ENCODE results near the gene CLPTM1L.
"Not testable (repeated sequence)": the region's sequence is repeated elsewhere in the genome, so short reads cannot be mapped to it uniquely, and the experiment has no call there.

The CLPTM1L gene

GRCh38 chr5:1362242-1363015 lies 17.5 kb upstream of the CLPTM1L start:
- DNase-seq (ENCODE audit: low read depth, low spot score): no peak

DNA sequence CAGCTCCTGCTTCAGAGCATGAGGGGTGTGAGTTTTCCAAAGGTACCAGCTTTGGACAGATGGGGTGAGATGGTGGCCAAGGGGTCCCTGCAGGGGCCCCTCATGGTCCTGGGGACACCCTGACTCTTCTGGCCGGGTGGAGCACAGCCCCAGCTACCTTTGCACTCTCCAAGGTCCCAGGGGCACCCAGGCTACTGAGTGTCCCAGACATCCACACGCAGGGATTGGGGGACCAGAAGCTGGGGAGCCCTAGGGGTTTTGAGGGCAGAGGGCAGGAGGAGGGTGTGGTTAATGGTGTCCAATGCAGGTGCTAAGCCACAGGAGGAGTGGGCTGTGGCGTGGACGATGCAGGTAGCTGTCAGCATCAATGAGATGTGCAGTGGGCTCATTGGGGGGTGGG lies 16.0 kb upstream of the CLPTM1L start:
- DNase-seq (ENCODE audit: low read depth, low spot score): no peak

- not testable (repeated sequence) for DNase-seq (ENCODE audit: low read depth, low spot score)
These were observed 15.5 kb upstream of the CLPTM1L start for GRCh38 chr5:1360367-1360766.

DNA sequence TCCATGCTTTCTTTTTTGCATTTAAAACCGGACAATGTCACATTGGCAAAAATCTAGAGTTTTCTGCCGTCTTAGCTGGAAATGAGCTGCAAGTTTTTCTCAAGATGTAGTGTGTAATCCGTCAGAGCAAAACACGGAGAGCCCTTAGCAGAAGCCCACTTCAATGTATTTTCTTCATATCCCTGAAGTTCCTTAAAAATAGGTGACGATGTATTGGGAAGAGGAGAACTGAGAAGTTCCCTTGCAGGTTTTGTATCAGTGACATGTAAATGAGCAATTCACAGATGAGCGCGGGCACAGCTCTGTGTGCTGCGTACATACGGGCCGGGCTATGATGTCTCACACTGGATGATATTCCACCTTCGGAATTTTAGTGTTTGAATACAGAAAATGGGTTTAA lies 14.8 kb upstream of the CLPTM1L start:
- DNase-seq (ENCODE audit: low read depth, low spot score): no peak

DNA sequence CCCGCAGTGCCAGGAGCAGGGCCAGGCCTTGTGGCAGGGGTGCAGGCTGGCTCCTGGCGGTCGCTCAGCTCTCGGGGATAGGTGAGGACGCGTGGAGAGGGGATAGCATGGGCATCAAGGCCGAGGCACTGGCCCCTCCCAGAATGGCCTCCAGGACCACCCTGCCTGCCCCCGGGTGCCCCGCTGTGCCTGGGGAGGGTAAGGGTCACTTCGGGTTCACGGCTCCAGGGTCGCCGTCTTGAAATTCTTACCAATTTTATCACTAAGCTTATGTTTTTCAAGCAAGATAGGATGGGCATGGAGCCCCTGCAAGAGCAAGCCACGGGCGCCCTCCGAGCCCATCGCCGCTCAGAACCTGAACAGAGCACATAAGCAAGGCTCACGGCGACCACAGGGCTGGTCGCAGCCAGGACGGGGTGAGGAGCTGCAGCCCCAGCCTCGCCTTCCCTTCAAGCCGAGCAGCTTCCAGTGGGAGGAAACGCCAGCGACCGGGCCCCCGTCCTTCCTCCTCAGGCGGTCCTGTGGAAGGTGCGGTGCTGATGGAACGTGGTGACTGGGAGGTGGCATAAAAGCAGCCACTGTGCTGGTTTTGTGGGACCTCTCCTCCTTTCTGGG lies 14.2 kb upstream of the CLPTM1L start:
- no peak for DNase-seq (ENCODE audit: low read depth, low spot score)

DNA sequence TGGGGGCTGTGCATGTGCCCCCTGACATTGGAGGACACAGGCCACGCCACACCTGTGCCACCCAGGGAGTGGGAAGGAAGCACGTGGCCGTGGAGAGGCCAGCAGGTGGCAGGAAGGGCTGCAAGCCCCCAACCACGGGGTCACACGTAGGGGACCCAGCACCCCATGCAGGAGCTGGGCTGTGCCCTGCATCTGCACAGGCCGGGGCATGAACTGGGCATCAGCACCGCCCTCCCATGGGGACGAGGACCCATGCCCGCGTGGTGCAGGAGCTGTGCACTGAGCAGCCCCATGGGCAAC lies 13.8 kb upstream of the CLPTM1L start:
- no peak for DNase-seq (ENCODE audit: low read depth, low spot score)

GRCh38 chr5:1357946-1358725 lies 13.2 kb upstream of the CLPTM1L start:
- no peak for DNase-seq (ENCODE audit: low read depth, low spot score)

- DNase-seq (ENCODE audit: low read depth, low spot score): no peak
These were observed 12.2 kb upstream of the CLPTM1L start for GRCh38 chr5:1356873-1357787.

DNA sequence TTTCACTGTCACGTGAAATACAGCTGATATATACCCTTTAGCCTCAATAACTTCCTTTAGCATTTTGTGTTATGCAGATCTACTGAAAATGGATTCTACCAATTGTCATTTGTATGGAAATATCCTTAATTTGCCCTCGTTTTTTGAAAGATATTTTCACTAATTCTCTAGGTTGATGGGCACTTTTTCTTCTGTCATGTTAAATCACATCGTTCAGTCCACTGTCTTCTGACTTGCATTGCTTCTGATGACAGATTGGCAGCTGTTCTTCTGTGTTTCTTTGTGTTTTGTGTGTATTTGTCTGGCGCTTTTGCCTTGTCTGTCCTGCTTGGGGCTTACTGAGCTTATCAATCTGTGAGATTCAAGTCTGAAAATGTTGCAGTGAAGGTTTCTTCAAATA lies 9.7 kb upstream of the CLPTM1L start:
- no peak for DNase-seq (ENCODE audit: low read depth, low spot score)

DNA sequence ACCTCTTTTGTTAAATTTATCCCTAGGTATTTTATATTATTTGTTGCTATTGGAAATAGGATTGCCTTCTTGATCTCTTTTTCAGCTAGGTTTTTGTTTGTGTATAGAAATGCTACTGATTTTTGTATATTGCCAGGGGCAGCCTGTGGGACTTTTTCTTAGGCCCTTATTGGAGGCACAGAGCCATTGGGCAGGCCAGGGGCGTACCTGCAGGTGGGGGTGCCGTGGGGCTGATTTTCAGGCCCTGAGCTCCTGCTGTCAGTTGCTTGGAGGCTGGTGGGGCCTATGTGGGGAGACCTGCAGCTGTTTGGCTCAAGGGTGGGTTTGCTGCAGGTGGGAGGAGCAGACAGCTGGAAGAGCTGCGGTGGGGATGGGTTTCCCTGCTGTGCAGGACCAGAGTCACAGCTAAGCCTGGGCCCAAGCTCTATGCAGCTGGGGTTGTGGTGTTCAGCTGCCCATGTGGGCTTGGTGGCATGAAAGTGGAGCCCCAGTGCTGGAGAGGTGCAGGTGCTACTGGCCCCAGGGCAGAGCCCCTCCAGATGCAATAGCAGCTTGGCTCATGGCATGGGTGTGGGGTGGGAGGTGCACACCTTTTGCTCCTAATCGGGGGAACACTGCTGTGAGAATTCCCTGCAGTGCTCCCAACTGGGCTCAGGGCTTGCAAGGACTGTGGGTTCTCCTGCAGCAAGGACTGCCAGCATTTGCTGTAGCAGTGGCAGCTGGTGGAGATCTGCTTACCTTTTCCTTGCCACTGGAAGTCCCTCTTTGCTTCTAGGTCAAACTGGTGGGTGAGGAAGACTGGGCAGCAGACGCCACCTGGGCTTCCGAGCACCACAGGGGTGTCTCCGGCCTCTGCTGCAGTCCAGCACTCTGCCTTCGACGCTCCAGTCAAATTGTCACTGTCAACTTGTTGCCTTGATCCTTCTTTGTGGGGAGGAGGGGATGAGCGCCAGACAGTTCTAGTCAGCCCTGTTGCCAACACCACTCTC lies 7.6 kb upstream of the CLPTM1L start:
- no peak for DNase-seq (ENCODE audit: low read depth, low spot score)

GRCh38 chr5:1351156-1351555 lies 6.3 kb upstream of the CLPTM1L start:
- no peak for DNase-seq (ENCODE audit: low read depth, low spot score)

- no peak for DNase-seq (ENCODE audit: low read depth, low spot score)
These were observed 4.3 kb upstream of the CLPTM1L start for GRCh38 chr5:1349246-1349645.

GRCh38 chr5:1348986-1349245 lies 4.0 kb upstream of the CLPTM1L start:
- no peak for DNase-seq (ENCODE audit: low read depth, low spot score)

- no peak for DNase-seq (ENCODE audit: low read depth, low spot score)
These were observed 2.7 kb upstream of the CLPTM1L start for GRCh38 chr5:1347571-1347970.

DNA sequence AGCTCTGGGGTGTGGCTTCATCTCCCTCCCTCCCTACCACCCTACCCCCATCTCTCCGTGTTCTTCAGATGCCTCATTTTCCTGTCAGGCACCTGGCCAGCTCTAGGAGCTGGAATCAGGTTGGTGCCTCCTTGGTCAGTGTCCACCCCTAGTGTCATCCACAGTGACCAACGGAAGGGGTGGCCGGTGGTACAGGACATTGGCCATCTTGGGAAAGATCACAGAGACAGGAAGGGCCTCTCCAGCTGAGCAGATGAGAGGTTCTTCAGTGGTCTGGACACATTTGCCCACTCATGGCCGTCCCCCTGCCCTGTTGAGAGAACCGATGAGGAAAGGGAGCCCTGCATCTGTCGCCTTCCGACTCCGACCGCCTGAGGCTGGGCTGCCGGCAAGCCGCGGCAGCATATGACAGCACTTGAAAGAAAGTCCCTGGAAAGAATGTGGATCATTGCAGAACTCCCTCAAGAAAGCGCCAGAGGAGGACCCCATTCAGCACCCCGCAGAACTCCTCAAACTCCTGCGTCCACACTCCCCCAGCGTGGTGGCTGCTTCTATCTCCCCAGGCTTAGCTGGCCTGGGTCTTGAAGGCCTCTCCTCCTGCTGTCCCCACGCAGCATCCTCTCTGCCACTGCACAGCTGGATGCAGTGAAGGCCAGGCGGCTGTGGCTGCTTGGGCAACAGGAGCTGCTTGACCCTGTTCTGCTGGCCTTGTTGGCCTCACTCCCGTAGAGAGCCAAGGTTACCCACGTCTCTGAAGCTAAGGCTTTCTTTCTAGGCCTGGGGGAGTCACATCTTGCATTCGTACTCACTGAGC lies 1.9 kb upstream of the CLPTM1L start:
- no peak for DNase-seq (ENCODE audit: low read depth, low spot score)

DNA sequence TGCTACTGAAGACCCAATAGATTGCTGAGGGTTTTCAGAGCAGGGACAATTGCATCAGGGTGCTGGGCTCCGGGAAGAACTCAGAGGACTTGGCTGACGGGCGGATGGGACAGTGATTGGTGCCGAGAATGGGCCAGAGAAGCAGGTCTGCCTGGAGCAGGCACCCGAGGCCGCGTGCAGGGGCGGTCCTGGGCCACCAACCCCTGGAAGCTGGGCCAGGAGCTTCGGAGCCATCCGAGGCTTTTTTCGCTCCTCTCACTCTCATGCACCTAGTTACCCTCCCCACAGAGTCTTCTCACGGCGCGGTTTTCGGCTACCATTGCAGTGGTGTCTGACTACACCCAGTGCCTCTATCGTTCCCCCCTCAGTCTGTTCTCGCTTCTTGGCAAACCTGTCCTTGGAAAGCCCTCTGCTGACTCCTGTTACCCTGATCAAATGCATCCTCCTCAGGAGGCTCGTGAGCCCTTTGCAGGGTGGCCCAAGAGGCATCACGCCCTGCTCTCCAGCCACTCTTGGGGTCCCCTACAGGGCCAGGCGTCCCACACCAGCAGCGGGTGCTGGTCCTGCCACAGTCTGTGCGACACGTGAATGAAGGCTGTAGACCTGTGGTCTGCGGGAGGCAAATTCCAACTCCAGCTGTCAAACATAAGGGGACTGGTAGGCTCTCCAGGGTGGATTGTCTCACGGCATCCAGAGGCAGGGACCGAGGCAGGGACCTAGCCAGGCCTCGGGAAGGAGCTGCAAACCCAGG lies 1.2 kb upstream of the CLPTM1L start:
- no peak for DNase-seq (ENCODE audit: low read depth, low spot score)

DNA sequence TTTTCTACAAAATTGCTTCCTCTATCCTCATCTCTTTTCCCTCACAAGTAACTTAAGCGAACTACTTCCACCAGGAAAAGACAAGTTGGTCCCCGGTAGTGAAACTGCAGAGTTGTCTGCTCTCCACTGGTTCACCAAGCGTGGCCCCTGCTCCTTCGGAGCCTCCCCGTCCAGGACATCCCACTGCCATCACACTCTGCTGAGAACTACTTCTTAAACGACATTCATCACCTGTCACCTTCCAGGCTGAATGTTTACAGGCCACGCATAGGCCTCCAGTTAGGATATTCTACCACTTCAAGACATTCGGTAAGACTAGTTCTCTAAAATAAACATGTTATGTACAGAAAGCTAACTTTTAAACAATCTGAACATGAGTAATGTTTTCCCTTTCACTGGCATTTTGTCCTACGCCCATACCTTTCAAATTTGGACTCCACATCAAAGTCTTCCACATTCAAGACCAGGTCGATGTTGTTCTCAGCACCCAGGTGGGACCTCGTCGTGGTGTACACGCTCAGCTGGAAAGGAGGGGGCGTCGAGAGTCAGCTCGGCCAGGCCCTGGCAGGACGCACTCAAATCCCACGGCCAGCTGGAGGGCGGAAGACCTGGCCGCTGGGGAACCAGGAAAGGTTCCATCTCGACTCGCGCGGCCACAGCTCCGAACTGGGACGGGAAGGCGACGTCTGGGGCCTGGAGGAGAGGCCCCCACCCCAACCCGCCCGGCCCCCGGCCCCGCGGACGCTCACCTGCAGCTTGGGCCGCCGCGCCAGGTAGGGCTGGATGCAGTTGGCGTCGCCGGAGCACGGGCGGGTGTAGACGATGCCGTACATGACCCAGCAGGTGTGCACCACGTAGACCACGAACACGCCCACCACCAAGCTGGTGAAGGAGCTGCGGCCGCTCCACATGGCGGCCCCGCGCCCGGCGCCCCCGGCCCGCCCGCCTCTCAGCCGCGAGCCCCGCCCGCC lies 683 bp downstream of the CLPTM1L start:
- DNase-seq (ENCODE audit: low read depth, low spot score): peak; percentile 43

DNA sequence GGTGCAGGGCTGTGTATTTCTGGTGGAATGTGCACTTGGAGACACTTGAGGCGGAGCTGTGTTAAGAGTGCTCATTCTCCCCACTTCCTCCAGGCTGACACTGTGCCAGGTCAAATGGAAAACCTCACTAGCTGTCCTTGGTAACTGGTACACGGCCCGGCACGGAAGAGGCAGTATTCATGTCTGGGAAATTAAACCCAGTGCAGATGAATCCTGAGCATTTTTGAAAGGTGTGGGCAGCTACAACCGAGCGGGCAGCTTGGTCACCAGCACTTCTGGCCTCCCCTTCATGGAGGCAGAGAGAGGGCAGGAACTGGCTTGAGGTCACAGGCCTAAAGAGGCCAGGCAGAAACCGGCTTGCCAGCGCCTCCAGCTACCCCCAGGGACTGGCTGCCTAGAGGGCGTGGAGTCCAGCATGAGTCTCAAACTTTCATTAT lies 1.6 kb downstream of the CLPTM1L start:
- no peak for DNase-seq (ENCODE audit: low read depth, low spot score)

Measured in astrocyte of the hippocampus (primary cell).